ENCODE results near the gene CBLN3. TPM values are rescaled to one million over a fixed set of nuclear protein-coding genes. Genes with fewer than 3 reads are reported as not detected.
A peak's percentile ranks its signal among the peaks of the same experiment; 100 is the strongest.

CBLN3 gene
- total and polyA plus RNA-seq, 4 donors: 0.07 to 0.79 (median 0.46) TPM

DNA sequence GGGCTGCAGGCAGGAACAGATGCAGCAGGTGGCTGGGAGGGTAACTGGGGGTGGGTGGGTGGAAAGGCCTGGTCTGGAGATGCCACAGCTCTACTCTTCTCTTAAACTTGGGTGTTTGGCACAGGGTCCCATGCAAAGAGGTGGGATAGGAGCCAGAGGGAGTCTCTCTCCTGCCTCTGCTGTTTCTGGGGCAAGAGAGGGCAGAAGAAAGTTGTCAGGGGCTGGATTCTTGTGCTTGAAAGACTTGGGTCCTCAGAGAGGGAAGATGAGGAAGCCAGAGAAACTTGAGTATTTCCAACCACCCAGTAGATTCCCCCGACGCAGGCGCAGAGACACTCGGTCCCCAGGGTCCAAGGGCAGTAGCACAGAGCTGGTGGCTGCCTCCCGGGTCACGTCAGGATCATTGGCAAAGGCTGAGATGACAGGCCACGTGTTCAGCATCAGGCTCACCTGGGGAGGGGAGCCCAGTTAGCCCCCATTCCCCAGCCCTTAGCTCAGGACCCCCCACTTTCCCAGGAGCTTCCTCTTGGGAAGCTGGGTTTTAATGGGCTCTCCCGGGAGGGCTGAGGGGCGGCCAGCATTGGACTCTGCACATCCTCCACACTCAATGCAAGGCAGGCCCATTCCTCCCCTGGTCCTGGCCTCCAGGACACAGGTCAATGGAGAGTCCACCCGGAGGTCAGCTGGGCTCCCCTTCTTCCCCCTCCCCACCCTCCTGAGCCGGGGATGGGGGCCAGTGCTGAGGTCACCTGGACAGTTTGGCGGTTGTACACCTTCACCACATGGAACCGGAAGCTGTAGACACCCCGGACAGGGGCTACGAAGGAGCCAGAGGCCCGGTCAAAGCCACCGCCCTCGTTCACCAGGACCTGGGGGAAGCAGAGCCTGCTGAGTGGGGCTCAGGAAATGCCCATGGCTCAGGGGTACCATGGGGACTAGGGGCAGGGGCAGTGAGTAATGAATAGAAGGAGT, 1.6 kb downstream of the CBLN3 start:
- H3K9me3 ChIP-seq (ENCODE audit: control insufficient read depth in 4 of 4, low read length in 3 of 4): no peaks in the 10 kb centered on the region
- no peak for DNase-seq (ENCODE audit: low spot score)

GRCh38 chr14:24426912-24427536, 2.4 kb downstream of the CBLN3 start:
- H3K27me3 ChIP-seq (ENCODE audit: control insufficient read depth in 4 of 4, insufficient read depth in 4 of 4, low read length in 3 of 4): no peaks in the 10 kb centered on the region
- 36% methylated on average over 8 of the region's 8 CpGs for WGBS
- no peak for DNase-seq (ENCODE audit: low spot score)
- no peaks in the 10 kb centered on the region for H3K9me3 ChIP-seq (ENCODE audit: control insufficient read depth in 4 of 4, low read length in 3 of 4)
- H3K27ac ChIP-seq (ENCODE audit: low read depth in 1 of 2, low read length in 2 of 2): peak overlapping the region; percentile 44 to 53
- peaks cover 0 to under 1% (median 0%) of the 10 kb centered on the region in 4 donors for H3K36me3 ChIP-seq (ENCODE audit: control insufficient read depth in 4 of 4, insufficient read depth in 3 of 4, low read depth in 1 of 4, low read length in 3 of 4)
- H3K4me1 ChIP-seq (ENCODE audit: control insufficient read depth in 4 of 4, insufficient read depth in 4 of 4, low read length in 3 of 4): peaks cover 14 to 81% (median 67%) of the 10 kb centered on the region in 4 donors
- H3K9ac ChIP-seq (ENCODE audit: low read depth in 1 of 2, low read length in 2 of 2): no peak overlapping the region
- no peak overlapping the region for H3K4me3 ChIP-seq (ENCODE audit: low read depth in 1 of 3, low read length in 3 of 3)
- TF ChIP-seq JUND (IDR thresholded peaks at IDR 0.05) (peak in 1 of 2 donors; percentile 74), RXRA (IDR thresholded peaks at IDR 0.05) (peak; percentile 70 to 79), EGR1 (IDR thresholded peaks at IDR 0.05; ENCODE audit: low read depth in 2 of 2) (no peak), REST (IDR thresholded peaks at IDR 0.05) (no peak), SP1 (IDR thresholded peaks at IDR 0.05) (peak; percentile 92), TAF1 (conservative IDR thresholded peaks at IDR 0.05) (no peak), FOXA2 (IDR thresholded peaks at IDR 0.05) (no peak), NR2F2 (IDR thresholded peaks at IDR 0.05) (no peak), HNF4G (IDR thresholded peaks at IDR 0.05) (peak; percentile 90), ATF3 (IDR thresholded peaks at IDR 0.05) (no peak), ZBTB33 (IDR thresholded peaks at IDR 0.05) (no peak), GABPA (IDR thresholded peaks at IDR 0.05 in 1 of 2, conservative IDR thresholded peaks at IDR 0.05 in 1 of 2) (no peak), RAD21 (IDR thresholded peaks at IDR 0.05) (peak; percentile 27 to 39)
- TF ChIP-seq, protein P1, sequence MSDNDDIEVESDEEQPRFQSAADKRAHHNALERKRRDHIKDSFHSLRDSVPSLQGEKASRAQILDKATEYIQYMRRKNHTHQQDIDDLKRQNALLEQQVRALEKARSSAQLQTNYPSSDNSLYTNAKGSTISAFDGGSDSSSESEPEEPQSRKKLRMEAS (IDR thresholded peaks at IDR 0.05): peak; percentile 57
- TF ChIP-seq, protein P2, sequence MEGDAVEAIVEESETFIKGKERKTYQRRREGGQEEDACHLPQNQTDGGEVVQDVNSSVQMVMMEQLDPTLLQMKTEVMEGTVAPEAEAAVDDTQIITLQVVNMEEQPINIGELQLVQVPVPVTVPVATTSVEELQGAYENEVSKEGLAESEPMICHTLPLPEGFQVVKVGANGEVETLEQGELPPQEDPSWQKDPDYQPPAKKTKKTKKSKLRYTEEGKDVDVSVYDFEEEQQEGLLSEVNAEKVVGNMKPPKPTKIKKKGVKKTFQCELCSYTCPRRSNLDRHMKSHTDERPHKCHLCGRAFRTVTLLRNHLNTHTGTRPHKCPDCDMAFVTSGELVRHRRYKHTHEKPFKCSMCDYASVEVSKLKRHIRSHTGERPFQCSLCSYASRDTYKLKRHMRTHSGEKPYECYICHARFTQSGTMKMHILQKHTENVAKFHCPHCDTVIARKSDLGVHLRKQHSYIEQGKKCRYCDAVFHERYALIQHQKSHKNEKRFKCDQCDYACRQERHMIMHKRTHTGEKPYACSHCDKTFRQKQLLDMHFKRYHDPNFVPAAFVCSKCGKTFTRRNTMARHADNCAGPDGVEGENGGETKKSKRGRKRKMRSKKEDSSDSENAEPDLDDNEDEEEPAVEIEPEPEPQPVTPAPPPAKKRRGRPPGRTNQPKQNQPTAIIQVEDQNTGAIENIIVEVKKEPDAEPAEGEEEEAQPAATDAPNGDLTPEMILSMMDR (IDR thresholded peaks at IDR 0.05; ENCODE audit: low read depth, low read length, missing input control): no peak

More for the DNA sequence above, 1.6 kb downstream of the CBLN3 start:
- Histone ChIP-seq H3K9ac (ENCODE audit: low read depth in 1 of 2, low read length in 2 of 2) (no peak overlapping the region), H3K27ac (ENCODE audit: low read depth in 1 of 2, low read length in 2 of 2) (peak overlapping the region; percentile 19 to 38), H3K4me3 (ENCODE audit: low read depth in 1 of 3, low read length in 3 of 3) (no peak overlapping the region), H3K27me3 (ENCODE audit: control insufficient read depth in 4 of 4, insufficient read depth in 4 of 4, low read length in 3 of 4) (no peaks in the 10 kb centered on the region), H3K4me1 (ENCODE audit: control insufficient read depth in 4 of 4, insufficient read depth in 4 of 4, low read length in 3 of 4) (peaks cover 14 to 87% (median 71%) of the 10 kb centered on the region in 4 donors), H3K36me3 (ENCODE audit: control insufficient read depth in 4 of 4, insufficient read depth in 3 of 4, low read depth in 1 of 4, low read length in 3 of 4) (peaks cover 1 to 5% (median 3%) of the 10 kb centered on the region in 4 donors)
- 68% methylated on average over 18 of the region's 18 CpGs for WGBS
- TF ChIP-seq ZBTB33 (IDR thresholded peaks at IDR 0.05): no peak
- TF ChIP-seq TAF1 (conservative IDR thresholded peaks at IDR 0.05): no peak
- TF ChIP-seq, protein P1 (IDR thresholded peaks at IDR 0.05): no peak
- TF ChIP-seq HNF4A (conservative IDR thresholded peaks at IDR 0.05): peak; percentile 48 to 56
- TF ChIP-seq RXRA (IDR thresholded peaks at IDR 0.05): peak; percentile 30 to 49
